IMR-90 (cell line): ENCODE data around the gene TXK. TPM values are rescaled to one million over a fixed set of nuclear protein-coding genes. Genes with fewer than 3 reads are reported as not detected.

Experiments used
- ATAC-seq: fragments of 200-7000 bp; cut with Tn5 transposase; 2 replicates; pipeline ENCODE4 v1.9.1; 2020; ENCODE audit warnings: low read depth, mild to moderate bottlenecking, moderate library complexity
- BruUV-seq: library from RNA; stranded (reverse); fragments of 400-500 nt; replicated peaks from 2 replicates; lab custom pipeline; 2021; lab: Mats Ljungman, UMichigan
- CTCF ChIA-PET: fragments of 300-600 bp; formaldehyde crosslinking; extraction: SDS; loops from one replicate; lab custom pipeline; 2021; ENCODE audit warnings: antibody characterized with exemption; lab: Yijun Ruan, JAX
- POLR2A ChIA-PET: fragments of 300-600 bp; sonication (Branson Sonifier 250); formaldehyde crosslinking; loops from one replicate; lab custom pipeline; 2022; ENCODE audit warnings: antibody characterized with exemption; ENCODE audit not compliant: unreplicated experiment; lab: Charles Lee
- DNase-seq: peaks from one replicate; pipeline ENCODE4 v3.0.0; 2013
- H2AFZ ChIP-seq: replicated peaks from 2 replicates; pipeline ENCODE3; 2013; ENCODE audit warnings: low read length, mild to moderate bottlenecking; ENCODE audit not compliant: poor library complexity
- H2AK5ac ChIP-seq: 2 replicates; pipeline ENCODE4 v1.6.1; 2013; ENCODE audit warnings: low read depth, low read length, inconsistent platforms
- H2AK9ac ChIP-seq: replicated peaks from 2 replicates; pipeline ENCODE3; 2013; ENCODE audit warnings: mild to moderate bottlenecking, low read depth, low read length, moderate library complexity; ENCODE audit not compliant: poor library complexity
- H2BK120ac ChIP-seq: 2 replicates; pipeline ENCODE4 v1.6.1; 2013; ENCODE audit warnings: low read depth, low read length, inconsistent platforms
- H2BK15ac ChIP-seq: 3 replicates; pipeline ENCODE4 v1.6.1; 2013; ENCODE audit warnings: low read depth, low read length, inconsistent platforms
- H2BK20ac ChIP-seq: 2 replicates; pipeline ENCODE4 v1.6.1; 2013; ENCODE audit warnings: low read depth, mild to moderate bottlenecking, inconsistent platforms, low read length, moderate library complexity
- H2BK5ac ChIP-seq: 2 replicates; pipeline ENCODE4 v1.6.1; 2013; ENCODE audit warnings: mild to moderate bottlenecking, low read depth, low read length, inconsistent platforms; ENCODE audit not compliant: poor library complexity, severe bottlenecking
- H3K14ac ChIP-seq: replicated peaks from 2 replicates; pipeline ENCODE4 v1.6.1; 2013; ENCODE audit warnings: low read depth, low read length, inconsistent platforms
- H3K18ac ChIP-seq: 2 replicates; pipeline ENCODE4 v1.6.1; 2013; ENCODE audit warnings: low read depth, low read length, control low read depth
- H3K23ac ChIP-seq: 2 replicates; pipeline ENCODE4 v1.6.1; 2013; ENCODE audit warnings: low read depth, low read length, inconsistent platforms
- H3K27ac ChIP-seq: 2 replicates; pipeline ENCODE4 v1.5.1; 2013; ENCODE audit warnings: mild to moderate bottlenecking, control low read depth, low read length; ENCODE audit not compliant: insufficient read depth
- H3K27me3 ChIP-seq: 2 replicates; pipeline ENCODE4 v1.6.1; 2013; ENCODE audit warnings: low read length; ENCODE audit not compliant: control insufficient read depth, insufficient read depth
- H3K36me3 ChIP-seq: 2 replicates; pipeline ENCODE4 v1.6.1; 2013; ENCODE audit warnings: low read length, mixed read lengths; ENCODE audit not compliant: control insufficient read depth, insufficient read depth
- H3K4ac ChIP-seq: 2 replicates; pipeline ENCODE4 v1.6.1; 2013; ENCODE audit warnings: low read depth, low read length, inconsistent platforms
- H3K4me1 ChIP-seq: 2 replicates; pipeline ENCODE4 v1.6.1; 2013; ENCODE audit warnings: low read length, mixed read lengths; ENCODE audit not compliant: control insufficient read depth, insufficient read depth
- H3K4me2 ChIP-seq: 2 replicates; pipeline ENCODE4 v1.6.1; 2013; ENCODE audit warnings: low read depth, mild to moderate bottlenecking, control low read depth, low read length, moderate library complexity
- H3K4me3 ChIP-seq: 2 replicates; pipeline ENCODE4 v1.5.1; 2013; ENCODE audit warnings: low read depth, mild to moderate bottlenecking, control low read depth, low read length, moderate library complexity; ENCODE audit not compliant: insufficient read depth
- H3K56ac ChIP-seq: 2 replicates; pipeline ENCODE4 v1.6.1; 2013; ENCODE audit warnings: low read length, inconsistent platforms; ENCODE audit not compliant: insufficient read depth; ENCODE audit errors: extremely low read depth
- H3K79me1 ChIP-seq, 2 experiments: 2 replicates each; pipeline ENCODE4 v1.6.1; 2013; ENCODE audit warnings: low read length in 2 of 2, inconsistent platforms in 1 of 2, low read depth in 1 of 2
- H3K9ac ChIP-seq: 2 replicates; pipeline ENCODE4 v1.6.1; 2013; ENCODE audit warnings: low read depth, low read length, control low read depth
- H3K9me1 ChIP-seq: 2 replicates; pipeline ENCODE4 v1.6.1; 2013; ENCODE audit warnings: low read length, inconsistent platforms; ENCODE audit not compliant: insufficient read depth
- H3K9me3 ChIP-seq: 2 replicates; pipeline ENCODE4 v1.6.1; 2013; ENCODE audit warnings: low read length; ENCODE audit not compliant: control insufficient read depth, insufficient read depth
- H4K20me1 ChIP-seq: 2 replicates; pipeline ENCODE4 v1.6.1; 2013; ENCODE audit warnings: low read length, inconsistent platforms; ENCODE audit not compliant: insufficient read depth
- H4K5ac ChIP-seq: 2 replicates; pipeline ENCODE4 v1.6.1; 2013; ENCODE audit warnings: mild to moderate bottlenecking, low read depth, low read length, control low read depth
- H4K8ac ChIP-seq, 2 experiments: 2 replicates each; pipeline ENCODE4 v1.6.1; 2013; ENCODE audit warnings: low read depth in 2 of 2, low read length in 2 of 2, control low read depth in 1 of 2, inconsistent platforms in 1 of 2
- H4K91ac ChIP-seq: 2 replicates; pipeline ENCODE4 v1.6.1; 2013; ENCODE audit warnings: low read depth, low read length, inconsistent platforms; ENCODE audit not compliant: insufficient read depth
- BHLHE40 ChIP-seq: fragments of 150-350 bp; IDR thresholded peaks from 2 replicates; pipeline ENCODE4 v1.6.1; 2016; ENCODE audit warnings: mild to moderate bottlenecking, low read depth, low read length
- CEBPB ChIP-seq: IDR thresholded peaks from 2 replicates; pipeline ENCODE4 v1.6.1; 2012; ENCODE audit warnings: low read depth, low read length, improper control_type of control experiment
- CHD1 ChIP-seq: IDR thresholded peaks from 2 replicates; pipeline ENCODE4 v1.6.1; 2012; ENCODE audit warnings: low read depth, low read length, improper control_type of control experiment
- ELK1 ChIP-seq: fragments of 150-350 bp; IDR thresholded peaks from 2 replicates; pipeline ENCODE4 v1.6.1; 2016; ENCODE audit warnings: low read depth, mild to moderate bottlenecking, low read length, moderate library complexity, borderline replicate concordance
- FOS ChIP-seq: fragments of 150-350 bp; IDR thresholded peaks from 2 replicates; pipeline ENCODE4 v1.6.1; 2016; ENCODE audit warnings: low read depth, low read length
- MAFK ChIP-seq: IDR thresholded peaks from 2 replicates; pipeline ENCODE4 v1.6.1; 2012; ENCODE audit warnings: low read depth, low read length, improper control_type of control experiment
- MAZ ChIP-seq: IDR thresholded peaks from 2 replicates; pipeline ENCODE4 v1.6.1; 2012; ENCODE audit warnings: low read depth, mild to moderate bottlenecking, low read length, improper control_type of control experiment, moderate library complexity, borderline replicate concordance
- MXI1 ChIP-seq: IDR thresholded peaks from 2 replicates; pipeline ENCODE4 v1.6.1; 2012; ENCODE audit warnings: low read depth, mild to moderate bottlenecking, low read length, moderate library complexity, borderline replicate concordance
- NFE2L2 ChIP-seq: fragments of 150-350 bp; IDR thresholded peaks from 2 replicates; pipeline ENCODE4 v1.6.1; 2016; ENCODE audit warnings: low read depth, mild to moderate bottlenecking, low read length
- POLR2A ChIP-seq: IDR thresholded peaks from 2 replicates; pipeline ENCODE4 v1.6.1; 2012; ENCODE audit warnings: mild to moderate bottlenecking, low read depth, low read length
- RAD21 ChIP-seq: IDR thresholded peaks from 2 replicates; pipeline ENCODE4 v1.6.1; 2012; ENCODE audit warnings: low read length, improper control_type of control experiment
- RCOR1 ChIP-seq: IDR thresholded peaks from 2 replicates; pipeline ENCODE4 v1.6.1; 2012; ENCODE audit warnings: mild to moderate bottlenecking, low read length, improper control_type of control experiment; ENCODE audit not compliant: insufficient replicate concordance
- RFX5 ChIP-seq: IDR thresholded peaks from 2 replicates; pipeline ENCODE4 v1.8.0; 2012; ENCODE audit warnings: low read depth, mild to moderate bottlenecking, low read length, moderate library complexity
- SMC3 ChIP-seq: fragments of 150-350 bp; IDR thresholded peaks from 2 replicates; pipeline ENCODE4 v1.6.1; 2016; ENCODE audit warnings: low read depth, mild to moderate bottlenecking, antibody characterized with exemption, low read length, moderate library complexity
- WGBS, 2 experiments: methylation state at CpG; one replicate each; pipeline versions ENCODE4 v1.1.5 to v1.1.7; 2013; ENCODE audit warnings: missing lambda C conversion rate in 2 of 2; ENCODE audit not compliant: insufficient read length in 1 of 2; ENCODE audit errors: extremely low coverage in 2 of 2; 5-methylcytosine and 5-hydroxymethylcytosine counted together
- dilution Hi-C: fragments of 300-500 bp; cut with HindIII; formaldehyde crosslinking; loops from one replicate; pipeline ENCODE4 v1.14.3; 2018; ENCODE audit warnings: low sequenced_read_pairs; ENCODE audit not compliant: unreplicated experiment
- in situ Hi-C: fragments of 300-500 bp; cut with MboI; formaldehyde crosslinking; loops from 3 replicates; pipeline ENCODE4 v1.14.3; 2019; ENCODE audit warnings: low sequenced_read_pairs, inconsistent platforms, mixed read lengths
- intact Hi-C: fragments of 100-400 bp; cut with micrococcal nuclease; formaldehyde crosslinking; loops from 2 replicates; pipeline ENCODE4 v1.10.0; 2022
- polyA plus RNA-seq, 3 experiments: library from polyadenylated mRNA; depleted of rRNA; stranded (reverse); fragments of >200 nt; gene quantifications; 2 replicates each; pipeline ENCODE4 v1.2.3, GENCODE V29; 2012; ENCODE audit warnings: low replicate concordance in 1 of 3
- total RNA-seq: library from RNA; depleted of rRNA; stranded (reverse); fragments of >200 nt; gene quantifications from 2 replicates; pipeline ENCODE4 v1.2.3, GENCODE V29; 2012
- TF ChIP-seq, protein P1 (sequence below): conservative IDR thresholded peaks from 2 replicates; pipeline ENCODE4 v1.5.1; 2012; ENCODE audit warnings: mild to moderate bottlenecking, low read depth, low read length, improper control_type of control experiment
- TF ChIP-seq, protein P2 (sequence below): fragments of 150-350 bp; IDR thresholded peaks from 2 replicates; pipeline ENCODE4 v1.6.1; 2017; ENCODE audit warnings: mild to moderate bottlenecking, antibody characterized with exemption, low read length, low read depth

Gene TXK
- total and polyA plus RNA-seq, 2 of the 4 experiments (the other 2 are of a cell fraction), result not detected

- no peak overlapping the region for H3K9ac ChIP-seq
- ATAC-seq (no peak), DNase-seq (no peak)
- H3K23ac ChIP-seq, result no peak overlapping the region
- intact Hi-C loops (no loop called here), in situ Hi-C loops (no loop called here), dilution Hi-C loops (no loop called here)
- no peak overlapping the region for H3K4me2 ChIP-seq
- H4K20me1 ChIP-seq, result no peaks in the 10 kb centered on the region
- H4K8ac ChIP-seq, result no peak overlapping the region
- no peaks in the 10 kb centered on the region for H3K4me1 ChIP-seq
- H3K79me1 ChIP-seq, result no peaks in the 10 kb centered on the region
- CTCF ChIA-PET, result no interaction called here
- H3K18ac ChIP-seq, result no peak overlapping the region
- TF ChIP-seq, protein P1, sequence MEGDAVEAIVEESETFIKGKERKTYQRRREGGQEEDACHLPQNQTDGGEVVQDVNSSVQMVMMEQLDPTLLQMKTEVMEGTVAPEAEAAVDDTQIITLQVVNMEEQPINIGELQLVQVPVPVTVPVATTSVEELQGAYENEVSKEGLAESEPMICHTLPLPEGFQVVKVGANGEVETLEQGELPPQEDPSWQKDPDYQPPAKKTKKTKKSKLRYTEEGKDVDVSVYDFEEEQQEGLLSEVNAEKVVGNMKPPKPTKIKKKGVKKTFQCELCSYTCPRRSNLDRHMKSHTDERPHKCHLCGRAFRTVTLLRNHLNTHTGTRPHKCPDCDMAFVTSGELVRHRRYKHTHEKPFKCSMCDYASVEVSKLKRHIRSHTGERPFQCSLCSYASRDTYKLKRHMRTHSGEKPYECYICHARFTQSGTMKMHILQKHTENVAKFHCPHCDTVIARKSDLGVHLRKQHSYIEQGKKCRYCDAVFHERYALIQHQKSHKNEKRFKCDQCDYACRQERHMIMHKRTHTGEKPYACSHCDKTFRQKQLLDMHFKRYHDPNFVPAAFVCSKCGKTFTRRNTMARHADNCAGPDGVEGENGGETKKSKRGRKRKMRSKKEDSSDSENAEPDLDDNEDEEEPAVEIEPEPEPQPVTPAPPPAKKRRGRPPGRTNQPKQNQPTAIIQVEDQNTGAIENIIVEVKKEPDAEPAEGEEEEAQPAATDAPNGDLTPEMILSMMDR, result no peak
- no peak for TF ChIP-seq ELK1
- no peak for TF ChIP-seq SMC3
- no peak for TF ChIP-seq FOS
- TF ChIP-seq CHD1, result no peak
- TF ChIP-seq, protein P2, sequence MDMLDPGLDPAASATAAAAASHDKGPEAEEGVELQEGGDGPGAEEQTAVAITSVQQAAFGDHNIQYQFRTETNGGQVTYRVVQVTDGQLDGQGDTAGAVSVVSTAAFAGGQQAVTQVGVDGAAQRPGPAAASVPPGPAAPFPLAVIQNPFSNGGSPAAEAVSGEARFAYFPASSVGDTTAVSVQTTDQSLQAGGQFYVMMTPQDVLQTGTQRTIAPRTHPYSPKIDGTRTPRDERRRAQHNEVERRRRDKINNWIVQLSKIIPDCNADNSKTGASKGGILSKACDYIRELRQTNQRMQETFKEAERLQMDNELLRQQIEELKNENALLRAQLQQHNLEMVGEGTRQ, result no peak
- no peak for TF ChIP-seq MAZ
- no peak for TF ChIP-seq BHLHE40
- no peak for TF ChIP-seq RFX5
- TF ChIP-seq RAD21, result no peak
- TF ChIP-seq NFE2L2, result no peak
- no peak for TF ChIP-seq POLR2A
- no peak for TF ChIP-seq MXI1
- TF ChIP-seq CEBPB, result no peak
- no peak for TF ChIP-seq RCOR1
- no peak for TF ChIP-seq MAFK
- H3K27me3 ChIP-seq, result peaks cover 12% of the 10 kb centered on the region; the same call in 1 of the 2 replicates
- H2AK9ac ChIP-seq, result no peak overlapping the region
- no peak overlapping the region for H2AK5ac ChIP-seq
- no peaks in the 10 kb centered on the region for H3K9me3 ChIP-seq
- no peaks in the 10 kb centered on the region; the same call in 1 of the 2 replicates for H3K9me1 ChIP-seq
- H4K5ac ChIP-seq, result no peak overlapping the region
- H3K56ac ChIP-seq, result no peak overlapping the region
- H3K4ac ChIP-seq, result no peak overlapping the region
- POLR2A ChIA-PET, result no interaction called here
- H3K27ac ChIP-seq, result no peak overlapping the region
- H2AFZ ChIP-seq, result no peak overlapping the region
- H3K14ac ChIP-seq, result no peak overlapping the region
- no peak overlapping the region for H3K4me3 ChIP-seq
- no peak overlapping the region for H2BK15ac ChIP-seq
- no TSS peak for BruUV-seq
- WGBS, 2 experiments, result no CpG with 5 or more reads among the region's 1 CpG
- no peak overlapping the region for H2BK120ac ChIP-seq
- no peaks in the 10 kb centered on the region for H3K36me3 ChIP-seq
- H2BK20ac ChIP-seq, result no peak overlapping the region
- H2BK5ac ChIP-seq, result no peak overlapping the region
- no peak overlapping the region for H4K91ac ChIP-seq
Observed at GRCh38 chr4:48021100-48021499, 113.0 kb downstream of the TXK start.
